Smooth muscle cell (in vitro differentiated cells): ENCODE measurements around the gene SH3PXD2B. TPM values are rescaled to one million over a fixed set of nuclear protein-coding genes. Genes with fewer than 3 reads are reported as not detected.

Source experiments
- DNase-seq: peaks from one replicate; lab custom pipeline; 2025; ENCODE audit not compliant: unreplicated experiment; lab: John Stamatoyannopoulos, UW
- H2AFZ ChIP-seq: fragments of 200-600 bp; sonication (generic); 2 replicates; pipeline ENCODE4 v1.6.0; 2016; ENCODE audit warnings: antibody characterized with exemption, low read depth, mild to moderate bottlenecking
- H3F3A ChIP-seq: fragments of 200-600 bp; sonication (generic); 2 replicates; pipeline ENCODE4 v1.6.0; 2017; ENCODE audit warnings: antibody characterized with exemption, low read depth
- H3K27ac ChIP-seq: fragments of 200-600 bp; sonication (generic); 2 replicates; pipeline ENCODE4 v1.5.1; 2016; ENCODE audit warnings: low read depth, mild to moderate bottlenecking
- H3K27me3 ChIP-seq: fragments of 200-600 bp; sonication (generic); 2 replicates; pipeline ENCODE4 v1.6.1; 2016; ENCODE audit warnings: low read depth, mild to moderate bottlenecking
- H3K36me3 ChIP-seq: fragments of 200-600 bp; sonication (generic); 2 replicates; pipeline ENCODE4 v1.5.1; 2016; ENCODE audit warnings: low read depth
- H3K4me1 ChIP-seq: fragments of 200-600 bp; sonication (generic); 2 replicates; pipeline ENCODE4 v1.5.1; 2016; ENCODE audit warnings: low read depth
- H3K4me2 ChIP-seq: fragments of 200-600 bp; sonication (generic); 2 replicates; pipeline ENCODE4 v1.6.0; 2016; ENCODE audit warnings: mild to moderate bottlenecking
- H3K4me3 ChIP-seq: fragments of 200-600 bp; sonication (generic); 2 replicates; pipeline ENCODE4 v1.5.1; 2016; ENCODE audit warnings: mild to moderate bottlenecking
- H3K79me2 ChIP-seq: fragments of 200-600 bp; sonication (generic); 2 replicates; pipeline ENCODE4 v1.6.0; 2016; ENCODE audit warnings: low read depth, mild to moderate bottlenecking
- H3K9ac ChIP-seq: fragments of 200-600 bp; sonication (generic); 2 replicates; pipeline ENCODE4 v1.6.0; 2016; ENCODE audit warnings: low read depth
- H3K9me3 ChIP-seq: fragments of 200-600 bp; sonication (generic); replicated peaks from 2 replicates; pipeline ENCODE4 v1.5.1; 2016; ENCODE audit warnings: low read depth
- H4K20me1 ChIP-seq: fragments of 200-600 bp; sonication (generic); 2 replicates; pipeline ENCODE4 v1.6.0; 2016; ENCODE audit warnings: low read depth
- WGBS: methylation state at CpG from one replicate; pipeline ENCODE4 v1.1.7; 2016; ENCODE audit warnings: low lambda C conversion rate; 5-methylcytosine and 5-hydroxymethylcytosine counted together
- polyA plus RNA-seq: library from polyadenylated mRNA; unstranded; fragments of >200 nt; fragmentation: Nextera tagmentation; extraction: Ambion mirVana; gene quantifications from 2 replicates; pipeline ENCODE4 v1.2.1, GENCODE V29; 2016
- total RNA-seq: library from RNA; depleted of rRNA; stranded (reverse); fragments of >200 nt; gene quantifications from 2 replicates; pipeline ENCODE4 v1.2.3, GENCODE V29; 2014
- TF ChIP-seq, protein P1 (sequence below): fragments of 200-600 bp; sonication (generic); IDR thresholded peaks from 2 replicates; pipeline ENCODE4 v1.5.1; 2017; ENCODE audit warnings: borderline replicate concordance, mild to moderate bottlenecking, antibody characterized with exemption; ENCODE audit not compliant: insufficient read depth, poor library complexity, severe bottlenecking

Gene SH3PXD2B
- total and polyA plus RNA-seq, 2 experiments from 2014 or later: 36.5 to 39.4 TPM

DNA sequence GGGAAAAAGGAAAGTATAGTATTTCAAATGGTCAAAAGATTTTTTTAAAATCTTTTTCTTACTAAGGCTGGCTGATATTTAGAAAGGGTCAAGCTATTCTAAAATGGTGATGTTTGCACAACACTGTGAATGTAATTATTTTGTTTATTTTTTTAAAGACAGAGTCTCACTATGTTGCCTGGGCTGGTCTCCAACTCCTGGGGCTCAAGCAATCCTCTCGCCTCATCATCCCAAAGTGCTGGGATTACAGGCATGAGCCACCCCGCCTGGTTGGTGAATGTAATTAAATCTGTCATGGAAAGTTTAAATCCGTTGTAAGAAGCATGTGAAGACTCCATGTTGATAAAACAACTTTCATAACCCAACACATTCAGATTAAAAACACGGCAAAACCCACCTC is 173.4 kb downstream of the SH3PXD2B start:
- 49% methylated on average over 4 of the region's 4 CpGs for WGBS
- Histone ChIP-seq H3K27me3 (no peaks in the 10 kb centered on the region), H3K36me3 (no peaks in the 10 kb centered on the region), H4K20me1 (peaks cover 72% of the 10 kb centered on the region), H3K4me1 (peaks cover 24% of the 10 kb centered on the region), H3K79me2 (peaks cover 74% of the 10 kb centered on the region), H3K9ac (no peak overlapping the region), H3K4me3 (peak overlapping the region; percentile 98), H3K4me2 (peak overlapping the region; percentile 95), H2AFZ (no peak overlapping the region), H3F3A (no peaks in the 10 kb centered on the region), H3K27ac (peak overlapping the region; percentile 79), H3K9me3 (no peaks in the 10 kb centered on the region)
- no peak for DNase-seq
- TF ChIP-seq, protein P1, sequence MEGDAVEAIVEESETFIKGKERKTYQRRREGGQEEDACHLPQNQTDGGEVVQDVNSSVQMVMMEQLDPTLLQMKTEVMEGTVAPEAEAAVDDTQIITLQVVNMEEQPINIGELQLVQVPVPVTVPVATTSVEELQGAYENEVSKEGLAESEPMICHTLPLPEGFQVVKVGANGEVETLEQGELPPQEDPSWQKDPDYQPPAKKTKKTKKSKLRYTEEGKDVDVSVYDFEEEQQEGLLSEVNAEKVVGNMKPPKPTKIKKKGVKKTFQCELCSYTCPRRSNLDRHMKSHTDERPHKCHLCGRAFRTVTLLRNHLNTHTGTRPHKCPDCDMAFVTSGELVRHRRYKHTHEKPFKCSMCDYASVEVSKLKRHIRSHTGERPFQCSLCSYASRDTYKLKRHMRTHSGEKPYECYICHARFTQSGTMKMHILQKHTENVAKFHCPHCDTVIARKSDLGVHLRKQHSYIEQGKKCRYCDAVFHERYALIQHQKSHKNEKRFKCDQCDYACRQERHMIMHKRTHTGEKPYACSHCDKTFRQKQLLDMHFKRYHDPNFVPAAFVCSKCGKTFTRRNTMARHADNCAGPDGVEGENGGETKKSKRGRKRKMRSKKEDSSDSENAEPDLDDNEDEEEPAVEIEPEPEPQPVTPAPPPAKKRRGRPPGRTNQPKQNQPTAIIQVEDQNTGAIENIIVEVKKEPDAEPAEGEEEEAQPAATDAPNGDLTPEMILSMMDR: no peak

DNA sequence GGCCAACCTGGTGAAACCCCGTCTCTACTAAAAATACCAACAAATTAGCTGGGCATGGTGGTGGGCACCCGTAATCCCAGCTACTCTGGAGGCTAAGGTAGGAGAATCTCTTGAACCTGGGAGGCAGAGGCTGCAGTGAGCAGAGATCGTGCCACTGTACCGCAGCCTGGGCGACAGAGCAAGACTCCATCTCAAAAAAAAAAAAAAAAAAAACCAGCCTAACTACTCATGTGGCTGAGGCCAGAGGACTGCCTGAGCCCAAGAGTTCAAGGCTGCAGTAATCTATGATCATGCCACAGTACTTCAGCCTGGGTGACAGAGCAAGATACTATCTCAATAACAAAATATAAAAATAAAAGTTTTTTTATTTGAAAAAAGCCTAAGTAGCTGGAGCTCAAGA is 174.0 kb downstream of the SH3PXD2B start:
- no peak overlapping the region for H3K27ac ChIP-seq

DNA sequence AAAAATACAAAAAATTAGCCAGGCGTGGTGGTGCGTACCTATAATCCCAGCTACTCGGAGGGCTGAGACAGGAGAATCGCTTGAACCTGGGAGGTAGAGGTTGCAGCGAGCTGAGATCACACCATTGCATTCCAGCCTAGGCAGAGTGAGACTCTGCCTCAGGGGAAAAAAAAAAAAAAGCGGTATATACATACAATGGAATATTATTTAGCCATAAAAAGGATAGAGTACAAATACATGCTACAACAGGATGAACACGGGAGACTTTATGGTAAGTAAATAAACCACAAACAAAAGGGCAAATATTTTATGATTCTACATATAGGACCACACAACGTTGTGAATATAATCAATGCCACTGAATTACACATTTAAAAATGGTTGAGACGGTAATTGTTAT is 176.0 kb downstream of the SH3PXD2B start:
- Histone ChIP-seq H3K9ac (no peak overlapping the region), H3K27ac (no peak overlapping the region), H2AFZ (no peak overlapping the region), H3K4me2 (no peak overlapping the region), H4K20me1 (peaks cover 98% of the 10 kb centered on the region), H3K4me3 (no peak overlapping the region), H3K9me3 (no peaks in the 10 kb centered on the region), H3K27me3 (no peaks in the 10 kb centered on the region), H3K79me2 (peaks cover 99% of the 10 kb centered on the region), H3K36me3 (no peaks in the 10 kb centered on the region), H3F3A (no peaks in the 10 kb centered on the region), H3K4me1 (peaks cover 19% of the 10 kb centered on the region)
- TF ChIP-seq, protein P1: no peak
- WGBS: 97% methylated on average over 9 of the region's 9 CpGs
- DNase-seq: no peak

More for the DNA sequence above, 174.0 kb downstream of the SH3PXD2B start:
- H3K4me1 ChIP-seq: peaks cover 24% of the 10 kb centered on the region
- TF ChIP-seq, protein P1: no peak
- peaks cover 78% of the 10 kb centered on the region for H4K20me1 ChIP-seq
- WGBS: 98% methylated on average over 5 of the region's 5 CpGs
- H3K27me3 ChIP-seq: no peaks in the 10 kb centered on the region
- H3K9me3 ChIP-seq: no peaks in the 10 kb centered on the region
- no peak overlapping the region for H3K9ac ChIP-seq
- no peaks in the 10 kb centered on the region for H3K36me3 ChIP-seq
- H2AFZ ChIP-seq: no peak overlapping the region
- peak overlapping the region; percentile 95 for H3K4me2 ChIP-seq
- no peaks in the 10 kb centered on the region for H3F3A ChIP-seq
- peak overlapping the region; percentile 1 for H3K4me3 ChIP-seq
- DNase-seq: no peak
- peaks cover 80% of the 10 kb centered on the region for H3K79me2 ChIP-seq

GRCh38 chr5:172276214-172276613 is 178.1 kb downstream of the SH3PXD2B start:
- WGBS: 84% methylated on average over 3 of the region's 3 CpGs
- Histone ChIP-seq H4K20me1 (peaks cover 100% of the 10 kb centered on the region), H3K9me3 (no peaks in the 10 kb centered on the region), H3K36me3 (no peaks in the 10 kb centered on the region), H3K4me1 (peaks cover 8% of the 10 kb centered on the region), H3K79me2 (peaks cover 99% of the 10 kb centered on the region), H3K4me3 (no peak overlapping the region), H3K4me2 (no peak overlapping the region), H2AFZ (no peak overlapping the region), H3K9ac (no peak overlapping the region), H3K27ac (peak overlapping the region; percentile 12), H3K27me3 (no peaks in the 10 kb centered on the region), H3F3A (no peaks in the 10 kb centered on the region)
- no peak for DNase-seq
- TF ChIP-seq, protein P1: no peak
